ENCODE measurements around the gene PI4KB. TPM values are rescaled to one million over a fixed set of nuclear protein-coding genes. Genes with fewer than 3 reads are reported as not detected.

Gene PI4KB
- total RNA-seq, 4 donors from 2014 or later, result 54.8 to 79.5 (median 68.9) TPM

DNA sequence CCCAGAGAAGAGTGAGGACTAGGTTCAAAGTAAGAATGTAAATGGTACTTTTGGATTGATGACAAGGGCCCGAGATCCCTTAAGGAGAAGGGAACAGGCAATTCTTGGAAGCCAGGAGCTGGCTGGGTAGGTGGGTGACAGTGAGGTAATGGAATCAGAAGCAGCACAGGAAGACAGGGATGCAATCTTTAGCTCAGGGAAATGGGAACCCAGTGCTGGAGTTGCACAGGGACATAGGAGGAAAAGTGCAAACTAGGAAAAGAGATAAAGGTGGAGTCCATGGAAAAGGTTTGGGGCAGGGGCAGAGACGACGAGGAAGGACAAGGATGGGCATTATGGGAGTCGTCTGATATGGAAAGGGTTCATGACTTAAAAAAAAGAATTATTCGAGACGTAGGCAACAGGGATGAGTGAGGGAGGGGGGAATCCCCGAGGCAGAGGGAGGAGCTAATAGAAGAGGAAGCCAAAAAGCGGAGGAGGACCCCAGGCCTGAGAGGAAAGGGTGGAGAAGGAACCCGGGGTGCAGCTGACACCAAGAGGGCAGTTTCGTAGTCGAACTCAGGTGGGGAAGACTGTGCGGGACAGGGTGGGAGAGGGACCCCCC is 495 bp downstream of the PI4KB start:
- no peak for DNase-seq (ENCODE audit: extremely low spot score)
- H3K27me3 ChIP-seq, result no peaks in the 10 kb centered on the region
- under 1% methylated on average over 12 of the region's 12 CpGs for WGBS
- intact Hi-C loops (cut with DNase I), result no loop called here
- peak overlapping the region; percentile 82 to 88 (median 85) for H3K4me3 ChIP-seq
- no peaks in the 10 kb centered on the region for H3K9me3 ChIP-seq
- peaks cover 28 to 54% (median 49%) of the 10 kb centered on the region in 4 donors for H3K4me1 ChIP-seq
- TF ChIP-seq POLR2A (IDR thresholded peaks at IDR 0.05; ENCODE audit: low read depth), result no peak
- TF ChIP-seq POLR2AphosphoS5 (IDR thresholded peaks at IDR 0.05), result no peak
- TF ChIP-seq, protein P1, sequence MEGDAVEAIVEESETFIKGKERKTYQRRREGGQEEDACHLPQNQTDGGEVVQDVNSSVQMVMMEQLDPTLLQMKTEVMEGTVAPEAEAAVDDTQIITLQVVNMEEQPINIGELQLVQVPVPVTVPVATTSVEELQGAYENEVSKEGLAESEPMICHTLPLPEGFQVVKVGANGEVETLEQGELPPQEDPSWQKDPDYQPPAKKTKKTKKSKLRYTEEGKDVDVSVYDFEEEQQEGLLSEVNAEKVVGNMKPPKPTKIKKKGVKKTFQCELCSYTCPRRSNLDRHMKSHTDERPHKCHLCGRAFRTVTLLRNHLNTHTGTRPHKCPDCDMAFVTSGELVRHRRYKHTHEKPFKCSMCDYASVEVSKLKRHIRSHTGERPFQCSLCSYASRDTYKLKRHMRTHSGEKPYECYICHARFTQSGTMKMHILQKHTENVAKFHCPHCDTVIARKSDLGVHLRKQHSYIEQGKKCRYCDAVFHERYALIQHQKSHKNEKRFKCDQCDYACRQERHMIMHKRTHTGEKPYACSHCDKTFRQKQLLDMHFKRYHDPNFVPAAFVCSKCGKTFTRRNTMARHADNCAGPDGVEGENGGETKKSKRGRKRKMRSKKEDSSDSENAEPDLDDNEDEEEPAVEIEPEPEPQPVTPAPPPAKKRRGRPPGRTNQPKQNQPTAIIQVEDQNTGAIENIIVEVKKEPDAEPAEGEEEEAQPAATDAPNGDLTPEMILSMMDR (IDR thresholded peaks at IDR 0.05), result no peak
- no peak for TF ChIP-seq EP300 (IDR thresholded peaks at IDR 0.05)
- peaks cover 0 to 31% (median 29%) of the 10 kb centered on the region in 4 donors for H3K36me3 ChIP-seq
- peak overlapping the region; percentile 87 to 93 (median 91) for H3K27ac ChIP-seq (replicated peaks in 1 of 4)

DNA sequence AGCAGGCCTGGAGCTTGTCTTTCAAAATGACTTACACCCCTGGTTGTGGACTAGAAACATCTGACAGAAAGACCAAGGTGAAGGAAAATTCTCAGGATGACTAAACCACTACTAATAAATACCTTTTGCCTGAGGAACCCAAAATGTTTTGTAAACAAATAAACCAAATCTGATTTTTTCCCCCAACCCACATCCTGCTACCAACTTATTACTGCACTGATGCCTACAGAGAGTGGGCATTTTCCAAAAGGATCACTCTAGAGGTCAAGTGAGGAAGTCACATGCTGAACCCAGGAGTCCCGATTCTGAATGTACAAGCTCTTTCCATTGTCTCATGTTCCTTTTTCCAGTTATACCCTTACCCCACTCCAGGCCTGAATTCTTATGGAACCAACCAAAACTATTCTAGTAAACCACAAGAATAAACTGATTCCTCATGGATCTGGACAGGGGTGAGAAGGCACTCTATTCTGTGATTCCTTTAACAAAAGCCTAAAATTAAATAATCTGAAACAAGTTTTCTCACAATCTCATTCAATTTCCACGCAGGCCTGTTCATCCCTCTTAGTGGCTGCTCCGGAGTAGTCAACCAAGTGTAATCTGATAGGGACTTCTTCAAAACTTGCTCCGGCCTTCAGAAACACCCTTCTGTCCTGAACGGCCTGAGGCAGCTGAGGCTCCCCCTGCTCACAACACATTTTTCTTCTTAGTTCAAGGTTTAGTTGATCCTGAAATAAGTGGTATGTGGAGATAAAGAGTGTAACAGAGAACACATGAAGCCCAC is 1.4 kb downstream of the PI4KB start:
- no peaks in the 10 kb centered on the region for H3K27me3 ChIP-seq
- TF ChIP-seq, protein P1 (IDR thresholded peaks at IDR 0.05), result no peak
- no peak for TF ChIP-seq POLR2A (IDR thresholded peaks at IDR 0.05; ENCODE audit: low read depth)
- TF ChIP-seq EP300 (IDR thresholded peaks at IDR 0.05), result no peak
- no peak for TF ChIP-seq POLR2AphosphoS5 (IDR thresholded peaks at IDR 0.05)
- WGBS, result 23% methylated on average over 5 of the region's 5 CpGs
- H3K9me3 ChIP-seq, result no peaks in the 10 kb centered on the region
- H3K27ac ChIP-seq (replicated peaks in 1 of 4), result peak overlapping the region; percentile 87 to 93 (median 91)
- no peak for DNase-seq (ENCODE audit: extremely low spot score)
- intact Hi-C loops (cut with DNase I), result no loop called here
- H3K4me3 ChIP-seq, result peak overlapping the region; percentile 82 to 88 (median 85)
- H3K36me3 ChIP-seq, result peaks cover 0 to 35% (median 32%) of the 10 kb centered on the region in 4 donors
- H3K4me1 ChIP-seq, result peaks cover 28 to 62% (median 56%) of the 10 kb centered on the region in 4 donors

DNA sequence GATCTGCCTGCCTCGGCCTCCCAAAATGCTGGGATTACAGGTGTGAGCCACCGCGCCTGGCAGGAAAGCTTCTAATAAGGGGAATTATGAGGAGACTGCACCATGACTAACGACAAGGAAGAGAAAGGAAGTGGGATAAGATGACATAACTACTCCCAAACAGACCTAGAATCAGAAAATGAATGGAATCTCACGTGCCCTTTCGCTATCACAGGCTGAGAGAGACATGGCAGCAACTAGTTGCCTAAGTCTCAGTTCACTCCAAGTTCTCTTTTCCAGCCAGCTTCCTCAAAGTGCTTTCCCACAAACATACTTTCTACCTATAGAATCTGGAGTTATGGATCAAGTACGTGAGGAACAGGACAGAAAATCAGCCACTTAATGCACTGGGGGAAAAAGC is 2.0 kb downstream of the PI4KB start:
- H3K4me1 ChIP-seq, result peaks cover 28 to 68% (median 62%) of the 10 kb centered on the region in 4 donors
- no peak overlapping the region for H3K4me3 ChIP-seq
- peaks cover 0 to 41% (median 34%) of the 10 kb centered on the region in 4 donors for H3K36me3 ChIP-seq
- no peak for DNase-seq (ENCODE audit: extremely low spot score)
- TF ChIP-seq, protein P1 (IDR thresholded peaks at IDR 0.05), result no peak
- TF ChIP-seq POLR2A (IDR thresholded peaks at IDR 0.05; ENCODE audit: low read depth), result no peak
- no peak for TF ChIP-seq POLR2AphosphoS5 (IDR thresholded peaks at IDR 0.05)
- TF ChIP-seq EP300 (IDR thresholded peaks at IDR 0.05), result no peak
- H3K27me3 ChIP-seq, result no peaks in the 10 kb centered on the region
- 79% methylated on average over 7 of the region's 7 CpGs for WGBS
- peak overlapping the region in 1 of 4 donors; percentile 93 for H3K27ac ChIP-seq (replicated peaks in 1 of 4)
- H3K9me3 ChIP-seq, result no peaks in the 10 kb centered on the region
- intact Hi-C loops (cut with DNase I), result no loop called here

DNA sequence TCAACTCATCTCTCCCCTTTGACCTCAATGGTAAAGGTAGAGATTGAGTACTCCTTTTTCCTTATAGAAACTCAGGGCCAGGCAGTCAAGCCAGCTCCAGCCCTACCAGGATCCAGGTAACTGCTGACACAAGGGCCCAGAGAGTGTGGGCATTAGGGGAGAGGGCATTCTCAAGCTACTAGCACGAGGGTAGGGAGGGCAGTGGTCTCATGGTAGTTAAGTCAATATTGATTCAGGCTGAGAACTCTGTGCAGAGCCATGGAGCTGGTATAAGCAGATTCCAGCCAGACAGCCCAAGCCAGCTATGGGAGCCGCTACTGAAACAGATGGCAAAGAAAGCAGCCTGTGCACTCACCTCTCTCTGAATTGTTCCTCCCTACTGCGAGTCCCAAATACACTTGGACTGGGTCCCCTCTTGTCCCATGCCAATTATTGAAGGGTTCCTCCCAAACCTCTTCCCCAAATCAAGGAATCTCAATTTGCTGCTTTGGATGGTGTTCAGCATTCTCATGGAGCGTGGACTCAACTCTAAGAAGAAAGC is 2.8 kb downstream of the PI4KB start:
- H3K27ac ChIP-seq (replicated peaks in 1 of 4), result no peak overlapping the region
- WGBS, result 97% methylated on average over 4 of the region's 4 CpGs
- no peaks in the 10 kb centered on the region for H3K27me3 ChIP-seq
- intact Hi-C loops (cut with DNase I), result no loop called here
- no peaks in the 10 kb centered on the region for H3K9me3 ChIP-seq
- peaks cover 28 to 76% (median 69%) of the 10 kb centered on the region in 4 donors for H3K4me1 ChIP-seq
- no peak for DNase-seq (ENCODE audit: extremely low spot score)
- H3K4me3 ChIP-seq, result no peak overlapping the region
- TF ChIP-seq POLR2A (IDR thresholded peaks at IDR 0.05; ENCODE audit: low read depth), result no peak
- TF ChIP-seq, protein P1 (IDR thresholded peaks at IDR 0.05), result no peak
- TF ChIP-seq EP300 (IDR thresholded peaks at IDR 0.05), result no peak
- TF ChIP-seq POLR2AphosphoS5 (IDR thresholded peaks at IDR 0.05), result no peak
- H3K36me3 ChIP-seq, result peaks cover 0 to 49% (median 40%) of the 10 kb centered on the region in 4 donors
